8988T (cell line): ENCODE data around the gene SPOCD1.
"Not testable (repeated sequence)": the region's sequence is repeated elsewhere in the genome, so short reads cannot be mapped to it uniquely, and the experiment has no call there.

Experiments used
- DNase-seq: peaks from one replicate; pipeline ENCODE4 v3.0.0; 2011

The SPOCD1 gene

DNA sequence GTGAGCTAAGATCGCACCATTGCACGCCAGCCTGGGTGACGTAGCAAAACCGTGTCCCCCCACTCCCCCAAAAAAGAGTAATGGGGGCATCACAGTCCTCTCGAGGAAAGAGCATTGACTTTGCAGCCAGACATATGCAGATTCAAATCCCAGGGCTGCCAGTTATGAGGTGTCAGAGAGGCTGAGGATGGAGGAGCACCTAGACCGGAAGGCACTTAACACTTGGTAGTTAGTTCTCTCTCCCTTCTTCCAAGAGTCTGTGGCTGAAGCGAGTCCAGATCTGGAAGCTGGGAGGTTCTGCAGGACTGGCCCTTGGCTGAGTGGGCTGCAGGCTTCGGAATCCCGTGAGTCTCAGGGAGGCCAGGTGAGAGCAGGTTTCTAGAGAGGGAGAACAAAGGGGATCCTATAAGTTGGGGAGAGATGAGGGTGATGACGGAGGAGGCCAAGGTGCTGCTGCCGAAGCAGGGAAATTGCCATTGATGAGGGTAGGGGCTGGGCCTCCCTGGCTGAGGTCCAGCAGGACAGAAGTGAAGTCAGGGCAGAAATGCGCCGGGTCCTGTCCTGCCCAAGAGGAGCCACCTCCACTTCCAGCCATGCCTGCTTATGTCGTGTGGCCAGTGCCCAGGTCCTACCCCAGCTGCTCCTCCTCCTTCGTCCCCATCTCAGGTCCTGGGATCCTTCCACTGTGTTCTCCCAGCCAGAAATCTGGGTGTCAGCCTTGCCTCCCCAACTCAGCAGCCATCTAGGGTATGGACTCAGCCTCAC is 13.3 kb upstream of the SPOCD1 start:
- DNase-seq: no peak

DNA sequence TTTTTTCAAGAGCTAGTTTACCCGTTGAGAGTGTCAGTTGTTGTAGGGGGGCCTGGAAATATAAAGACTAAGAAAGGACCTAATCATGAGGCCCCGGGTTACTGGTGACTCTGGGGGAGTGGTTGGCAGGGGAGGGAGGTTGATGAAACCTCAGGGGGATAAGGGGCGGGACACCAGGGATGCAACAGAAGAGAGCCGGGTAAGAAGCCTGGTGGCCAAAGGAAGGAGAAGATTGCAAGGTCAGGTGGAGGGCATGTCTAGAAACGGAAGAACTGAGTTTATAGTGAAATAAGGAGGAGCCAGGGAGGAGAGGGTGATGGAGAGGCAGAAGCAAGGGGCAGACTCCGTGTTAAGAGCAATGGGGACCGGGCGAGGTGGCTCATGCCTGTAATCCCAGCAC is 12.5 kb upstream of the SPOCD1 start:
- no peak for DNase-seq

DNA sequence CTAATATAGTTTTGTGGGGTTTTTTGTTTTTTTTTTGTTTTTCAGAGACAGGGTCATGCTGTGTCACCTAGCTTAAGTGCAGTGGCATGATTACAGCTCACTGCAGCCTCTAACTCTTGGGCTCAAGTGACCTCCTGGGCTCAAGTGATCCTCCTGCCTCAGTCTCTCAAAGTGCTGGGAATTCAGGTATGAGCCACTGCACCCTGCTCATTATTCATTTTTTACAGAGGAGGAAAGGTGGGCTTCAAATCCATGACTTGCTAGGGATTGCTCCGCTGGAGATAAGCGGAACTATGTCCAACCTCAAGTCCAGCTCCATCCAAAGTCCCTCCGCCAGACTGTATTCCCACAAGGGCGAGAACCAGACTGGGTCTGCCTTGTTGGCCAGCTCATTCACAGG is 8.0 kb upstream of the SPOCD1 start:
- DNase-seq: no peak

DNA sequence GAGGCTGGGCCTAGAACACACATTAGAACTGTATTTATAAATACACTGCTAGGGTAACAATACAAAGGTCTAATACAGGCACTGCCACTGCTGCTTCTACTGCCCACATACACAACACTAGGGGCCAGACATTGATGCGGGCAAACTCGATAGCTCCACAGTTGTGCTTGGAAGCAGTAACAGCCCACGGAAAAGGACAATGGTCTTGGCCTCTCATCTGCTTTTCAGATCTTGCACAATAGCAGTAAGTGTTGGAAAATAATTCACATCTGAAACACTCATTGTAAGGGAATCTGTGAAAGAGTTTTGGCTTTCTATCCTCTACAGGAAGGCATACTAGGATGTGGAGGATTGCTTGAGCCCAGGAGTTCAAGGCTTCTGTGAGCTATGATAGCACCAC is 6.9 kb upstream of the SPOCD1 start:
- DNase-seq: no peak

DNA sequence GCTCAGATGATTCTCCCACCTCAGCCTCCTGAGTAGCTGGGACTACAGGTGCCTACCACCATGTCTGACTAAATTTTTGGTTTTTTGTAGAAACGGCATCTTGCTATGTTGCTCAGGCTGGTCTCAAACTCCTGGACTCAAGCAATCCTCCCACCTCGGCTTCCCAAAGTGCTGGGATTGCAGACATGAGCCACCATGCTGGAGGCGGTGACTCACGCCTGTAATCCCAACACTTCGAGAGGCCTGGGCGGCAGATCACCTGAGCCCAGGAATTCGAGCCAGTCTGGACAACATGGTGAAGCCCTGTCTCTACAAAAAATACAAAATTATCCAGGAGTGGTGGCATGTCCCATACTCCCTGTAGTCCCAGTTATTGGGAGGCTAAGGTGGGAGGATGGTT is 4.4 kb upstream of the SPOCD1 start:
- DNase-seq: not testable (repeated sequence)

DNA sequence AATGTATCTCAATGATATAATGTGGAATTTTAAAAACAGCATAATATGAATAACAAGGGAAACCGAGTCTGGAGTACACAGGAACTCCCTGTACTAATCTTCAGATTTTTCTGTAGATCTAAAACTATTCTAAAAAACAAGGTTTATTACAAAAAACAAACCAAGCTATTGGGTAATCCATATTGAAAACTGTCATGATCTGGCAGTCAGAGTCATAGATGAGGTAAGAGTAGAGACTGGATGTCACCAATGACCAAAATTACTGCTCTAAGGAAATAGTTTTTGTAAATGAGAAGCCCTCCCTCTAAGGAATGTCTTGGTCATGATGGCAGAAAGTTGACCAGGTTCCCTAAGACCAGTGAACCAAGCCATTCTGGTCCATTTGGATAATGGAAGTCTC is 2.4 kb upstream of the SPOCD1 start:
- no peak for DNase-seq

DNA sequence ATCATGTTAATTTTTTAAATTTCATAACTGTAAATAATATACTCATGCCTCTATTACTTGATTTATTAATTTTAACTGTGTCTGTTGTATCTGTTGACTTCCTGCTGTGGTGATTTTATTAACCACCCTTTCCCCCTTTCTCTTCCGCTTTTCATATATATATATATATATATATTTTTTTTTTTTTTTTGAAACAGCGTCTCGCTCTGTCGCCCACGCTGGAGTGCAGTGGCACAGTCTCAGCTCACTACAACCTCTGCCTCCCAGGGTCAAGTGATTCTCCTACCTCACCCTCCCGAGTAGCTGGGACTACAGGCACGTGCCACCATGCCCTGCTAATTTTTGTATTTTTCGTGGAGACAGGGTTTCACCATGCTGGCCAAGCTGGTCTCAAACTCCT is 1.1 kb upstream of the SPOCD1 start:
- not testable (repeated sequence) for DNase-seq

DNA sequence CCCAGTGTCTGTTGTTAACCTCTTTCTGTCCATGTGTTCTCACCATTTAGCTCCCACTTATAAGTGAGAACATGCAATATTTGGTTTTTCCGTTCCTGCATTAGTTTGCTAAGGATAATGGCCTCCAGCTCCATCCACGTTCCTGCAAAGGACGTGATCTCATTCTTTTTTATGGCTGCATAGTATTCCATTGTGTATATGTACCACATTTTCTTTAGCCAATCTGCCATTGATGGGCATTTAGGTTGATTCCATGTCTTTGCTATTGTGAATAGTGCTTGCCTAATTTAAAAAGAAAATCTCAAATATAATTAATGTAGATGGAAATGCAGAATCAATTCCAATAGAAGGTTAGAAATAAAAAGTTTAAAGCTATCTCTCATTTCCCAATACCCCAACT is 679 bp upstream of the SPOCD1 start:
- DNase-seq: not testable (repeated sequence)

DNA sequence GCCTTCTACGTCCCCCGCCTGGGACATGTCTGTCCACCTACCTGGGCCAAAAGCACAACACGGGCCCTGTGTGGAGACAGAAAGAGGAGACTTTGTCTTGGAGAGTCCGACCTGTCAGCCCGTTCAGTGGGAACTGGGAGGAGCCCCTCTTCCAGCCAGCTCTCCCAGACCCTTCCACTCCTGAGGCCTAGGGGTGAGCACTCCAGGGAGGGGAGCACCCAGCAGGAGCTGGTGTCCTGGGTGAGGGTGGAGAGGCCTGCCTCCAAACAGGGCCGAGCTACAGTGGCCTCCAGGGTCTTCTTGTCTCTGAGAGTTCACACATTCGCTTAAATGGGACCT is 546 bp downstream of the SPOCD1 start:
- no peak for DNase-seq

DNA sequence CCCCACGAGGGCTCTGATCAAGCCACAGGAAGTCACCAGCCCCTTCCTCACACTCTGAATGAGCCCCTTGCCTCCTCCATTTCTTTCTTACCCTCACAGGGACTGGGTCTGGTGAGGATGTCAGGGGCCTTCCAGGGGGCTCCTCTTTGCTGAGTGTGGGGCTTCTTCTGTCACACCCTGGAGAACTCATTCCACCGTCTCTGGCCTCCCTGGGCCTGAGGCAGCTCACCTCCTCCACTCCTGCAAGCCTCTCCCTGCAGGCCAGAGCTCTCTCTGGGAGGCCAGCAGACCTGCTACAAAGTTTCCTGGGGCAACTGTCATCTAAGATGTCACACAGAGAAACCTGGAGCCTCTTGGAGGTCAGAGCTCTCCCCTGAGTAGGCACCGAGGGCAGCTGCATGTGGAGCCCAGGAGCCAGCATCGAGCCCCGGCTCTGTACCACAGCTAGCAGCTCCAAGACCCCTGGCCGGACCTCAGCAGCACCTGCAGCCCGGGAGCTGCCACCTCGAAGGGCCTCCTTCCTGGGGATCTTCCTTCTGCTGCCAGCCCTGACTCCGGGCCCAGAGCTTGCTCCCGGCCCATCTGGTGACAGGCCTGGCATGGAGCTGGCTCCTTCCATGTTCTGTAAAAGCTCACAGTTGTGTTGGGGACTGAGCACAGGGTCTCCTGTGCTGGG is 1.1 kb downstream of the SPOCD1 start:
- DNase-seq: no peak

DNA sequence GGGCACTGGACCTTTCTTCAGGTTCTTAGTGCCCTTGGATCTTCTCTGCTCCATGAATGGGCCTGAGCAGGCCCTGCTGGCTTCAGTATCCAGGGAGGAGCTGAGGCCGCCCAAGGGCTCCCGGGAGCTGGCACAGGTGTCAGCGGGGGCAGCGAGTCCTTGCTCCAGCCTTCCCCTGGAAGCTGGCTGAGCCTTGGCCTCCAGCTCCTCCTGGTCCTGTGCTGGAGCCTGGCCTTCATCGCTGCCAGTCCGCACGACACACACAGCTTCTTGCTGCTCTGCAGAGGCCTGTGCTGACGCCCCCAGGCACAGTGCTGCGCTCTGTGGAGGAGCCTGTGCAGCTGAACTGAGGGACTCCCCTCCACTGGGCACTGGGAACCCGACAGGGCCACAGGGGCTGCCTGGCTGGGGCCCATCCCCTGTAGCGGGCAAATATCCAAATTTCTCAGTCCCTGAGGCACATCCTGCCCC is 1.7 kb downstream of the SPOCD1 start:
- no peak for DNase-seq

DNA sequence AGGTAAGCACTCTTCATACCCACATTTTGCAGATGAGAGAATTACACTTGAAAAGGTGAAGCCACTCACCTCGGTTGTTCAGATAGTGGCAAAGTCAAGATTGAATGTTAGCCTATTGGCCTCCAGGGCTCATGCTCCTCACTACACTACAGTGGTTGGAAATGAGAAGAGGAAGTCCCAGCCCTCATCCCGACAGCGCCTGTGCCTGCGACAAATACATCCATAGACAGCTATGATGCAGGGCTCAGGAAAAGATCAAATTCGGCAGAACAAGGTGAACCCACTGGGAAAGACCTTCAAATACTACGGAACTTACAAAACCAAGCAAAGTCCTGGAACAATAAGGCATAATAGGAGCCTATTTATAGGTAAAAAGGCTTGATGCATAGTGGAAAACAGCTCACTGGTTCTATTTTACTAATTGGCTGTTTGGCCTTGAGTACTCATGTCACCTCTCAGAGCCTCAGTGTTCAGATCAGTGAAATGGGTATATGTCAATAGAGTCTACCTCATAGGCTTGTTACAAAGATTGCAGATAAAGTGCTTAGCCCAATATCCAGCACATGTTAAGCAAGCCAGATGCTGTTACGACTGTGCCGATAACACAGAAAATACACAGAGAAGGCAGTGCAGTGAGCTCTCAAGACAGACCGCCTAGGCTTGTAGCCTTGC is 3.5 kb downstream of the SPOCD1 start:
- no peak for DNase-seq

DNA sequence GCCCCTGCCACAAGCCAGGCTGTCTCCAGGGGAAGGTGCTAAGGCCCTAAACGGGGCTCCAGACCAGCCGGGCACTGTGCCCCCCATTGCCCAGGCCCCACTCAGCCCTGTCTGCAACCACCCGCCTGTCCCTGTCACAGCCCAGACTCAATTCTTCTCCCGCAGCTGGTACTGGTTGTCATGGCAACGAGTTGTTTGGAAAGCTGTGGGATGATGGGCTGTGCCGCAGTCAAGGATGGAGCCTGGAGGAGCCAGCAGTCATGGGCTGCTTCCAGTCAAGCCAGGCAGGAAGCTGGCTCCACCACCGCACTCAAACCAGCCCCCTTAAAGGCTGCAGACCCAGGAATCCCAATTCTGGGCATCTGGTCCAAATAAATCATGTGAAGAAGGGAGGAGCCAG is 4.2 kb downstream of the SPOCD1 start:
- DNase-seq: no peak

DNA sequence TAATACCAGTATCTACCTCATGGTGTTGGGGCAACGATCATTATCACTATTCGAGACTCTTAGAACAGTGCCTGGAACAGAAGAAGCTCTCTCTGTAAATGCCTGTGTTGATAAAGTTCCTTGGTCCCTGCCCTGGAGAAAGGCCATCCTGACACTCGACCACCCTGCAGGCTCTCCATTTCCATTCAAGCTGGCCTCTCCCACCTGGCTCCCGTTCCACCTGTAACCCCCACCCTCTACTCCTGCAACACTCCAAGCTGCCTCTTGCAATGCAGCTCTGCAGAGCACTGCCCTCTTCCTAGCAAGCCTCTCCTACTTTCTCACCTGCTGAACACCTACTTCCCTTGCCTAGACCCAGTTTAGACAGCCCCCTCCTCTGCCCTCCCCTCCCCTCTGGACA is 6.1 kb downstream of the SPOCD1 start:
- no peak for DNase-seq

DNA sequence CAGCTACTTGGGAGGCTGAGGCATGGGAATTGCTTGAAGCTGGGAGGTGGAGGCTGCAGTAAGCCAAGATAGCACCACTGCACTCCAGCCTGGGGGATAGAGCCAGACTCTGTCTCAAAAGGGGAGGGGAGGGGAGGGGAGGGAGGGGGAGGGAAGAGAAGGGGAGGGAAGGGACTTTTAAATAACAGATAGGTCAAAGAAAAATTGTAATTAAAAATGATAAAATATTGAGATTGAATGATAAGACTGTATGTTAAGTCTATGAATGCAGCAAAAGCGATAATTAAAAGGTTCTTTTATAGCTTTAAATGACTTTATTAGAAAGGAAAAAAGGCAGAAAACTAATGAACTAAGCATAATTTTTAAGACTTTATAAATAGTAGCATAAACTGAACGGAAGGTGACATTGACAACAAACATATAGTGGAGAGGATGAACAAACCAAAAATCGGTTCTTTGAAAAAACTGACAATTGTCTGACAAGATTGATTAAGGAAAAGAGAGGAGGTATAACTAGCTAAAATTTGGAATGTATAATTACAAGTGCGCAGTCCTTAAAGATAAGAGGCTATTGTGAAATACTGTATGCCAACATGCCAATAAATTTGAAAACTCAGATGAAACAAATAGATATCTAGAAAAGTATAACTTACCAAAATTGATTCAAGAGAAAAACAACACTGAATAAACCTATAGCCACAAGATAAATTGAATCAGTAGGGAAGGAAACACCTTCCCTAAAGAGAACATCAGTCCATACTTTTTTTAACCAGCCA is 8.4 kb downstream of the SPOCD1 start:
- DNase-seq: no peak

DNA sequence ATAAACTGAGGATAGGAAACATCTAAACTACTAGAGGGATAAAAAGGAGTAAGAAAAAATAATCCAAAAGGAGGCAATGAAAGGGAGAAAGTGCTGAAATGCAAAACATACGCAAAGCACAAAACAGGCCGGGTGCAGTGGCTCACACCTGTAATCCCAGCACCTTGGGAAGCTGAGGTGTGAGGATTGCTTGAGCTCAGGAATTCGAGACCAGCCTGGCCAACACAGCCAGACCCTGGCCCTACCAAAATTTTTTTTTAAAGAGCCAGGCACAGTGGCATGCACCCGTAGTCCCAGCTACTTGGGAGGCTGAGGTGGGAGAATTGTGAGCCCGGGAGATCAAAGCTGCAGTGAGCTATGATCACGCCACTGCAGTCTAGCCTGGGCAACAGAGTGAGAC is 10.5 kb downstream of the SPOCD1 start:
- no peak for DNase-seq

DNA sequence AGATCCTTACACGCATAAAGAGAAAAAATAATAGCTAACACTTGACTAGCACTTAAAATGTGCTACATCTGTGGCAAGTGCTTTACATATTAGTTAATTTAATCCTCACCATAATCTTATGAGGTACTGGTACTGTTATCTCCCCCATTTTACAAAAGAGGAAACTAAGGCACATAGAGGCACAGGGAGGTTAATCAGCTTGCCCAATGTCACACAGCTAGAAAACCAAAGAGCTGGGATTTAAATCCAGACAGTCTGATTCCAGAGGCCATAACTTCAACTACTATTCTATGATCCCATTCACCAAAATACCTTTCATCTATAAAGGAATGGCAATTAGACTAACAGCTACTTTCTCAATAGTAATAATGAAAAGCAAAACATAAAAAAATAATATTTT is 11.7 kb downstream of the SPOCD1 start:
- DNase-seq: no peak

DNA sequence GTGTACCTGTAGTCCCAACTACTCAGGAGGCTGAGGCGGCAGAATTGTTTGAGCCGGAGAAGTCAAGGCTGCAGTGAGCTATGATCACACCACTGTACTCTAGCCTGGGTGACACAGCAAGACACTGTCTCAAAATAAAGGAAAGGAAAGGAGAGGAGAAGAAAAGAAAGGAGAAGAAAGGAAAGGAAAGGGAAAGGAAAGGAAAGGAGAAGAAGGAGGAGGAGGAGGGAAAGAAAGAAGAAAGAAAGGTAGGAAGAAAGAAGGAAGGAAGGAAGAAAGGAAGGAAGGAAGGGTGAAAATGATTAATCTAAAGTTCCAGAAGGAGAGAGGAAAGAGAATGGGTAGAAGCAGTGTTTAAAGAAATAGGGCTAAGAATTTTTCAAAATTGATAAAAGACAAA is 12.2 kb downstream of the SPOCD1 start:
- DNase-seq: no peak

DNA sequence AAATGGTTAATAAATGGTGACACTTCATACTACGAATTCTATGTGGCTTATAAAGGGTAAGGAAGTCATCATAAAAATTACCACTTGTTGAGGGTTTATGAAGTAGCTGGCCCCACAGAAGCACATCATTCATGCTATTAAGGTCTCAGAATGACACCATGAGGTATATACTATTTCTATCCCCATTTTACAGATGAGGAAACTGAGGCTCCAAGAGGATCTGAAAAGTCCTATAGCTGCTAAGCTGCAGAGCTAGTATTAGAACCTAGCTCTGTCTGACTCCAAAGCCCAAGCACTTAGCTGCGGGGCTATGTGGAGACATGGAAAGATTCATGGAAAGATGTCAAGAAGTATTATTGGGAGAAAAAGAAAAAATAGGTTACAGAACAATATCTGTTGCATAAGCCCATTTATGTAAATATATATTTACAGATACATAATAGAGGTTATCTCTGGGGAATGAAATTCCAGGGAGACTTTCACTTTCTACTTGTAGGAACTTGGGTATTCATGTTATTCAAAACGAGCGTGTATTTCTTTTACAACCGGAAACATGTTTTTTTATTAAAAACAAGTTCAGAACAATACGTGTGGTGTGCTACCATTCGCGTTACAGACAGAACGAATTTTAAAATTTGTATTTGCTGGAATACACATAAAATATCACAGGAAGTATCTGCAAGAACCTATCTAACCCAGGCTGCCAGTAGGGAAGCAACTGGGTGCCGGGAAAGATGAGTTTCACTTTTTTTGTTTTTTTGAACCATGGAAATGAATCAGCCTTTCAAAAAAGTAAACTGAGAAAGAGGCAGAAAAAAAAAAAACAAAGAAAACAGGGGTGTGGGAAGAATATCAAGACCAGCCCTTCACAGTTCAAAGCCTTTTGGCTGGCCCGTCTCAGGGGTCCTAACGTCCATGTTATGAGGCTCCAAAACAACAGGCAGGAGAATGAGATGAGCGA is 13.4 kb downstream of the SPOCD1 start:
- DNase-seq: no peak

DNA sequence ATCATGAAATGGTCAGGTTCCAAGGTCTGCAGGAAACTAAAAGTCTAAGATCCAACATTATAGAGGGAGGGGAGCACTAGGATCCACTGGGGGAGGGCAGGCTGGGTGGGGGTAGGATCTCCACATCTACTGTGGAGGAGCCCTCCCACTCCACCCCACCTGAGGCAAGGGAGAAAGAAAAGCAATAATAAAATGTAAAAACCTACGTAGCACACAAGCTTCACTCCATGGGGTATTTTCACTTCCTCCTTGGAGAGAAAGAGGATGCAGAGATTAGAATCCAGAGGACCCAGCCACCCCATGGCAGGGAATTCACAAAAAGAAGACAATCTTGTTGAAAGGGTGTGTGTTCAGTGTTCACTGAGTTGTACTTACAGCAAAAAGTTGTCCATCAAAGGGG is 14.4 kb downstream of the SPOCD1 start:
- no peak for DNase-seq

DNA sequence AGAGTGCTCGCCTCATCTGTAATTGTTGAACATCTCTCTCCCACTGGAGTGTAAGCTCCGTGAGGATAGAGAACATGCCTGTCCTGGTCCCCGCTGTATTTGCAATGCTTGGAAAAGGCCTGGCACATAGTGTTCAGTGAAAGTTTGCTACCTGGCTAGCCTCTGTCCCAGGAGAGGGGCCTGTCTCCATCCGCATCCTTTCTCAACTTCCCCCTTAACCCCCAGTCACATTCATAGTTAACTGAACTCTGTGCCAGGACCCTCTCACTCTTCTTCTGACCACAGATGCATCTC is 15.2 kb downstream of the SPOCD1 start:
- DNase-seq: no peak

DNA sequence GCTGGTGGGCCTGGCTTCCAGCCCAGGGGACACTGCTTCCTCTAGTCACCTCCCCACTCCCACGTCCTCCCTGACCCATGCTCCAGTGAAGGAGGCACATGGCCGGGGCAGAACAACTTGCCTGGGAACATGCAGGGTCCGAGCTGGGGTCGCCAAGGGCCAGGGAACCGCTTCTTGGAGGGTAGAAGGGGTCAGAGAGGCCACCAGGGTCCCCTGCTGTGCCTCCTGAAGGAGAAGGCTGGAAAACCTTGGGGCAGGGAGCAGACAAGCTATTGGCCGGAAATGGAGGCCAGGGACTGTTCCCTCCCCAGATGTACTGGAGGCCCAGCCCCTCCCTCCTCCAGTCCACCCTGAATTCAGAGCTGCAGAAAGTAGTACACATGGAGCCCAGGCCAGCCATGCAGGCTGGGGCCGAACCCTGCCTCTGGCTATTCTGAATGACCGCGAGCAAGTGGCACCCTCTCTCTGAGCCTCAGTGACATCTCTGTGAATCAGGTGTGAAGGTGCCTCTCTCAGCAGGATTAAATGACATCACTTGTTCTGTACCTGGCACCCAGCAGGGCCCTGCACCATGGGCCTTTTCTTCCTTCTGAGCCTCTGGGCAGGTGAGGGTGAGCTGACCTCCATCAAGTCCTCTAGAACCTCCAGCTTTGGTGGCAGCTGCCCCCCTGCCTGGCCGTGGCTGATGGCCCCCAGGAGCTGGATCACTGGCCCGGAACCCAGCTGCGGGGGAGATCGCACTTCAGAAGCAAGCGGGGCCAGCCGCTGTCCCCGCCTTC is 15.7 kb downstream of the SPOCD1 start:
- no peak for DNase-seq
